ENCODE measurements around the gene BICDL1.

The BICDL1 gene

GRCh38 chr12:119946213-119946612 is 42.8 kb upstream of the BICDL1 start:
- no peak for TF ChIP-seq EZH2phosphoT487 (conservative IDR thresholded peaks at IDR 0.05; ENCODE audit: low read length)
- TF ChIP-seq CTCF (IDR thresholded peaks at IDR 0.05; ENCODE audit: insufficient read depth, low read length, poor library complexity, severe bottlenecking): no peak
- Histone ChIP-seq H3K4me3 (ENCODE audit: insufficient read depth, low read length, poor library complexity, severe bottlenecking) (no peak overlapping the region), H4K20me1 (ENCODE audit: low read depth, low read length) (no peaks in the 10 kb centered on the region), H3K79me2 (ENCODE audit: insufficient read depth, low read length) (no peaks in the 10 kb centered on the region), H3K27me3 (ENCODE audit: low read length) (no peaks in the 10 kb centered on the region), H2AFZ (ENCODE audit: low read depth, low read length, severe bottlenecking) (no peak overlapping the region), H3K9me2 (replicated peaks; ENCODE audit: insufficient read depth, low read length) (no peaks in the 10 kb centered on the region), H3K27ac (ENCODE audit: low read depth, low read length) (no peak overlapping the region), H3K4me2 (ENCODE audit: low read depth, low read length, poor library complexity, severe bottlenecking) (no peak overlapping the region), H3K36me3 (ENCODE audit: low read length) (no peaks in the 10 kb centered on the region), H3K9ac (ENCODE audit: low read length) (no peak overlapping the region), H3K9me3 (ENCODE audit: insufficient read depth, low read length) (no peaks in the 10 kb centered on the region), H3F3A (ENCODE audit: insufficient read depth) (no peaks in the 10 kb centered on the region)

- Histone ChIP-seq H3K27ac (ENCODE audit: low read depth, low read length) (no peak overlapping the region), H3K4me2 (ENCODE audit: low read depth, low read length, poor library complexity, severe bottlenecking) (no peak overlapping the region), H2AFZ (ENCODE audit: low read depth, low read length, severe bottlenecking) (no peak overlapping the region), H3K9ac (ENCODE audit: low read length) (no peak overlapping the region), H3K36me3 (ENCODE audit: low read length) (no peaks in the 10 kb centered on the region), H3K27me3 (ENCODE audit: low read length) (no peaks in the 10 kb centered on the region), H3K4me3 (ENCODE audit: insufficient read depth, low read length, poor library complexity, severe bottlenecking) (no peak overlapping the region), H4K20me1 (ENCODE audit: low read depth, low read length) (no peaks in the 10 kb centered on the region), H3K79me2 (ENCODE audit: insufficient read depth, low read length) (no peaks in the 10 kb centered on the region), H3K9me2 (replicated peaks; ENCODE audit: insufficient read depth, low read length) (no peaks in the 10 kb centered on the region), H3K9me3 (ENCODE audit: insufficient read depth, low read length) (no peaks in the 10 kb centered on the region), H3F3A (ENCODE audit: insufficient read depth) (no peaks in the 10 kb centered on the region)
- TF ChIP-seq CTCF (IDR thresholded peaks at IDR 0.05; ENCODE audit: insufficient read depth, low read length, poor library complexity, severe bottlenecking) (no peak), EZH2phosphoT487 (conservative IDR thresholded peaks at IDR 0.05; ENCODE audit: low read length) (no peak)
Observed at GRCh38 chr12:119949145-119949544, 39.9 kb upstream of the BICDL1 start.

- Histone ChIP-seq H3K27me3 (ENCODE audit: low read length) (no peaks in the 10 kb centered on the region), H3K36me3 (ENCODE audit: low read length) (no peaks in the 10 kb centered on the region), H3K27ac (ENCODE audit: low read depth, low read length) (no peak overlapping the region), H4K20me1 (ENCODE audit: low read depth, low read length) (no peaks in the 10 kb centered on the region), H2AFZ (ENCODE audit: low read depth, low read length, severe bottlenecking) (no peak overlapping the region), H3K4me3 (ENCODE audit: insufficient read depth, low read length, poor library complexity, severe bottlenecking) (no peak overlapping the region), H3K9me3 (ENCODE audit: insufficient read depth, low read length) (no peaks in the 10 kb centered on the region), H3K79me2 (ENCODE audit: insufficient read depth, low read length) (no peaks in the 10 kb centered on the region), H3F3A (ENCODE audit: insufficient read depth) (no peaks in the 10 kb centered on the region), H3K9ac (ENCODE audit: low read length) (no peak overlapping the region), H3K4me2 (ENCODE audit: low read depth, low read length, poor library complexity, severe bottlenecking) (no peak overlapping the region), H3K9me2 (replicated peaks; ENCODE audit: insufficient read depth, low read length) (no peaks in the 10 kb centered on the region)
- TF ChIP-seq CTCF (IDR thresholded peaks at IDR 0.05; ENCODE audit: insufficient read depth, low read length, poor library complexity, severe bottlenecking) (no peak), EZH2phosphoT487 (conservative IDR thresholded peaks at IDR 0.05; ENCODE audit: low read length) (no peak)
Observed at GRCh38 chr12:119949594-119949993, 39.4 kb upstream of the BICDL1 start.
